Measurements from ENCODE around the gene NUP133. TPM values are rescaled to one million over a fixed set of nuclear protein-coding genes. Genes with fewer than 3 reads are reported as not detected.

NUP133 gene
- total RNA-seq, 1 experiment from 2014 or later: 65.2 TPM

DNA sequence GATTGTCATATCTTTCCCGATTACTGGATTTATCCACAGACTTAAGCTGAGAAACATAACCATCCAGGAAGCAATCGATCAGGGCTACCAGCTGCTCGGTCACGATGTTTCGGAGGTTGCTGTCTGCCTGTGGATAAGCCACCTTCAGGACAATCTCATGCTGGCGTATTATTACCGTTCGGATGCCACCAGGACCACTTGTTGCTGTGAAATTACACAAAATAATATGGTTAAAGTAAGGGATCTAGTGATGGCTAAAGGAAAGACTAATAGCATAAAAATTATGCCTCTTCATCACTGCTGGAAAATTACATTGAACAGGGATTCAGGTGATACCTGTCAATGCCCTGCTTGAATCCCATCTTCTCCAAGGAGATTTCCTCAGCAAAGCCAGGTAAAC, 43.5 kb downstream of the NUP133 start:
- intact Hi-C loops (cut with micrococcal nuclease): no loop called here
- BruUV-seq (replicated peaks): no TSS peak
- Mint-ChIP-seq H3K36me3 (ENCODE audit: insufficient read depth, unreplicated experiment) (peaks cover 97% of the 10 kb centered on the region), H3K4me3 (ENCODE audit: unreplicated experiment) (no peak overlapping the region), H3K27ac (ENCODE audit: low read depth, unreplicated experiment) (no peak overlapping the region), H3K27me3 (ENCODE audit: insufficient read depth, unreplicated experiment) (no peaks in the 10 kb centered on the region), H3K9me3 (ENCODE audit: unreplicated experiment) (no peaks in the 10 kb centered on the region), H3K4me1 (ENCODE audit: insufficient read depth, unreplicated experiment) (no peaks in the 10 kb centered on the region)
- DNase-seq (ENCODE audit: unreplicated experiment): no peak
- TF ChIP-seq, protein P1, sequence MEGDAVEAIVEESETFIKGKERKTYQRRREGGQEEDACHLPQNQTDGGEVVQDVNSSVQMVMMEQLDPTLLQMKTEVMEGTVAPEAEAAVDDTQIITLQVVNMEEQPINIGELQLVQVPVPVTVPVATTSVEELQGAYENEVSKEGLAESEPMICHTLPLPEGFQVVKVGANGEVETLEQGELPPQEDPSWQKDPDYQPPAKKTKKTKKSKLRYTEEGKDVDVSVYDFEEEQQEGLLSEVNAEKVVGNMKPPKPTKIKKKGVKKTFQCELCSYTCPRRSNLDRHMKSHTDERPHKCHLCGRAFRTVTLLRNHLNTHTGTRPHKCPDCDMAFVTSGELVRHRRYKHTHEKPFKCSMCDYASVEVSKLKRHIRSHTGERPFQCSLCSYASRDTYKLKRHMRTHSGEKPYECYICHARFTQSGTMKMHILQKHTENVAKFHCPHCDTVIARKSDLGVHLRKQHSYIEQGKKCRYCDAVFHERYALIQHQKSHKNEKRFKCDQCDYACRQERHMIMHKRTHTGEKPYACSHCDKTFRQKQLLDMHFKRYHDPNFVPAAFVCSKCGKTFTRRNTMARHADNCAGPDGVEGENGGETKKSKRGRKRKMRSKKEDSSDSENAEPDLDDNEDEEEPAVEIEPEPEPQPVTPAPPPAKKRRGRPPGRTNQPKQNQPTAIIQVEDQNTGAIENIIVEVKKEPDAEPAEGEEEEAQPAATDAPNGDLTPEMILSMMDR (IDR thresholded peaks at IDR 0.05; ENCODE audit: unreplicated experiment): no peak
- POLR2A ChIA-PET: interaction anchor here (1.3 kb wide), 1 partner anchor 9 kb away, joined by 4 read pairs; no protein-coding TSS in a partner anchor
- CTCF ChIA-PET: interaction anchor here (0.7 to 1.7 kb wide), 7 partner anchors 12 to 235 kb away, joined by 3 to 11 read pairs (median 4); no protein-coding TSS in a partner anchor

DNA sequence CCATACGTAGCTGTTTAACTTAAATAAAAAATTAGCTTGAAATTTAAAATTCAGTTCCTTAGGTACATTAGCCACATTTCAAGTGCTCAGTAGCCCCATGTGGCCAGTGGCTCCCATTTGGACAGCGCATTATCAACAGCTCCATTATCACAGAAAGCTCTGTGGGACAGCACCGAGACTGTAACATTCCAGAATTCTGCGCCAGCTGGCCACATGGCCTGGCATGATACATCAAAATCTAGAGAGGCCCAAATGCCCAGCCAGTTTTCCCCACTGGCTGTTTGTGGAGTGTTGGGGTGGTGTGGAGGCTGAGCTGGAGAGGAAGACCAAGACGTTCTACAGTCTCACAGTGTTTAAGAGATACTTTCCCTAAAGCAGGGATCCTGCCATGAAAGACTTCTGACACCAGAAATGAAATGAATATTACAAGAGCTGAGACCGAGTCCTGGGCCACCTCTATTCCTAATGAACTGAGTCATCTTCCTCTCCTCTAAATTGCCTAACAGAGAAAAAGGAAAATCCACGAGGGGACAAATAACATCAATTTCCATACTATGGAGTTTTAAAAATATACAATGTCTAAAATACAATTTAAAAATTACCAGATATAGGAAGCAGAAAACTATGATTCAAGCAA, 47.0 kb downstream of the NUP133 start:
- ChIA-PET CTCF (interaction anchor here (0.8 to 2.1 kb wide), 6 partner anchors 9 to 203 kb away, joined by 3 to 13 read pairs (median 4); no protein-coding TSS in a partner anchor), POLR2A (interaction anchor here (0.6 to 1.2 kb wide), 4 partner anchors 9 to 1738 kb away, joined by 3 read pairs; no protein-coding TSS in a partner anchor)
- no peak overlapping the region for H3K27ac Mint-ChIP-seq (ENCODE audit: low read depth, unreplicated experiment)
- no TSS peak for BruUV-seq (replicated peaks)
- no peaks in the 10 kb centered on the region for H3K27me3 Mint-ChIP-seq (ENCODE audit: insufficient read depth, unreplicated experiment)
- H3K36me3 Mint-ChIP-seq (ENCODE audit: insufficient read depth, unreplicated experiment): peaks cover 100% of the 10 kb centered on the region
- intact Hi-C loops (cut with micrococcal nuclease): no loop called here
- no peak for DNase-seq (ENCODE audit: unreplicated experiment)
- H3K9me3 Mint-ChIP-seq (ENCODE audit: unreplicated experiment): no peaks in the 10 kb centered on the region
- H3K4me3 Mint-ChIP-seq (ENCODE audit: unreplicated experiment): no peak overlapping the region
- H3K4me1 Mint-ChIP-seq (ENCODE audit: insufficient read depth, unreplicated experiment): peaks cover 4% of the 10 kb centered on the region
- TF ChIP-seq, protein P1 (IDR thresholded peaks at IDR 0.05; ENCODE audit: unreplicated experiment): no peak

- intact Hi-C loops (cut with micrococcal nuclease): no loop called here
- no peaks in the 10 kb centered on the region for H3K27me3 Mint-ChIP-seq (ENCODE audit: insufficient read depth, unreplicated experiment)
- no peak for DNase-seq (ENCODE audit: unreplicated experiment)
- CTCF ChIA-PET: interaction anchor here (1.1 to 2.1 kb wide), 3 partner anchors 22 to 206 kb away, joined by 3 to 13 read pairs (median 8); no protein-coding TSS in a partner anchor
- H3K9me3 Mint-ChIP-seq (ENCODE audit: unreplicated experiment): no peaks in the 10 kb centered on the region
- POLR2A ChIA-PET: interaction anchor here (1.2 kb wide), 1 partner anchor 8 kb away, joined by 3 read pairs; no protein-coding TSS in a partner anchor
- BruUV-seq (replicated peaks): no TSS peak
- no peak overlapping the region for H3K27ac Mint-ChIP-seq (ENCODE audit: low read depth, unreplicated experiment)
- peaks cover 100% of the 10 kb centered on the region for H3K36me3 Mint-ChIP-seq (ENCODE audit: insufficient read depth, unreplicated experiment)
- peaks cover 6% of the 10 kb centered on the region for H3K4me1 Mint-ChIP-seq (ENCODE audit: insufficient read depth, unreplicated experiment)
- TF ChIP-seq, protein P1 (IDR thresholded peaks at IDR 0.05; ENCODE audit: unreplicated experiment): no peak
- no peak overlapping the region for H3K4me3 Mint-ChIP-seq (ENCODE audit: unreplicated experiment)
Observed at GRCh38 chr1:229459815-229460214, 48.3 kb downstream of the NUP133 start.

GRCh38 chr1:229457436-229457835, 50.7 kb downstream of the NUP133 start:
- Mint-ChIP-seq H3K4me3 (ENCODE audit: unreplicated experiment) (no peak overlapping the region), H3K27me3 (ENCODE audit: insufficient read depth, unreplicated experiment) (no peaks in the 10 kb centered on the region), H3K9me3 (ENCODE audit: unreplicated experiment) (no peaks in the 10 kb centered on the region), H3K27ac (ENCODE audit: low read depth, unreplicated experiment) (no peak overlapping the region), H3K4me1 (ENCODE audit: insufficient read depth, unreplicated experiment) (peaks cover 6% of the 10 kb centered on the region), H3K36me3 (ENCODE audit: insufficient read depth, unreplicated experiment) (peaks cover 99% of the 10 kb centered on the region)
- BruUV-seq (replicated peaks): TSS peak; percentile 11
- DNase-seq (ENCODE audit: unreplicated experiment): no peak
- intact Hi-C loops (cut with micrococcal nuclease): no loop called here
- ChIA-PET CTCF (interaction anchor here (1.1 to 2.2 kb wide), 5 partner anchors 10 to 792 kb away, joined by 3 to 13 read pairs (median 3); no protein-coding TSS in a partner anchor), POLR2A (interaction anchor here (1.0 kb wide), 1 partner anchor 24 kb away, joined by 6 read pairs; no protein-coding TSS in a partner anchor)
- TF ChIP-seq, protein P1 (IDR thresholded peaks at IDR 0.05; ENCODE audit: unreplicated experiment): no peak
